ENCODE results near the gene FLNB. TPM values are rescaled to one million over a fixed set of nuclear protein-coding genes. Genes with fewer than 3 reads are reported as not detected.
A peak's percentile ranks its signal among the peaks of the same experiment; 100 is the strongest.

FLNB gene
- total RNA-seq, 1 experiment from 2014 or later: 83.4 TPM

DNA sequence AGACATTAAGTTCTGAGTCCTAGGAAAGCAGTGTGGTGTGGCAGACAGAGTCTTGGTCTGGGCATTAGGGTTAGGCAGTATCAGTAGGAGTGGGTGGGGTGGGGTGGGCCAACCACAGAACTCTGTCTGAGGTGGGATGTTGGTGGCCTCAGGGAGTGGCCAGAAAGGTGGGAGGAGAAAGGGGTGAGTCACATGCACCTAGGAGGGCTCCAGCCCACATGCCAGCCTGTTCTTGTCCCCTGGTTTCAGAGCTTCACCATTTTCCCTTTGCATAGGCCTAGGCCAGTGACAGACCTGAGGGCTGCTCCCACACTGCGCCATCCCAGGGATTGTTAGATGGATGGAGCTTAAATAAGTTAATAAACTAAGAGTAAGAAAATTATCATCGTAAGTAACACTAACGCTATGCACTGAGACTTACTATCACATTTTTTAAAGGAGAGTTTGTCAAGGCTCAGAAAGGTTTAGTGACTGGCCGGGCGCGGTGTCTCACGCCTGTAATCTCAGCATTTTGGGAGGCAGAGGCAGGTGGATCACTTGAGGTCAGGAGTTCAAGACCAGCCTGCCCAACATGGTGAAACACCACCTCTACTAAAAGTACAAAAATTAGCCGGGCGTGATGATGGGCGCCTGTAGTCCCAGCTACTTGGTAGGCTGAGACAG, 168.7 kb downstream of the FLNB start:
- H4K91ac ChIP-seq (ENCODE audit: insufficient read length, low read depth, low read length): no peak overlapping the region
- no peaks in the 10 kb centered on the region for H3K27me3 ChIP-seq (ENCODE audit: insufficient read depth, low read length)
- peaks cover 4% of the 10 kb centered on the region for H3K23me2 ChIP-seq (ENCODE audit: insufficient read length, low read depth, low read length, poor library complexity, severe bottlenecking)
- DNase-seq: peak; percentile 57
- no peak overlapping the region for H2BK12ac ChIP-seq (ENCODE audit: insufficient read length, low read depth, low read length)
- no peak overlapping the region for H3K14ac ChIP-seq (ENCODE audit: insufficient read depth, low read length)
- no peak overlapping the region for H4K8ac ChIP-seq (replicated peaks; ENCODE audit: insufficient read length, low read depth, low read length)
- Mint-ChIP-seq H3K36me3 (ENCODE audit: insufficient read depth in 1 of 3, low read depth in 3 of 3) (0 out of 7 replicates have a peak, but pooled peaks cover 0 to under 1% (median 0%) of the 10 kb centered on the region in 3 experiments), H3K27me3 (ENCODE audit: low read depth) (peaks cover 19% of the 10 kb centered on the region), H3K4me3 (peak overlapping the region; percentile 64 to 73; a peak in 2 of 5 replicates), H3K27ac (no peak overlapping the region), H3K4me1 (peaks cover 29 to 46% of the 10 kb centered on the region in 2 experiments), H3K9me3 (no peaks in the 10 kb centered on the region)
- no peak overlapping the region for H2BK120ac ChIP-seq (ENCODE audit: low read depth, low read length, poor library complexity, severe bottlenecking)
- no peak overlapping the region for H2BK5ac ChIP-seq (ENCODE audit: insufficient read length, low read length)
- H3K9me3 ChIP-seq (ENCODE audit: control insufficient read depth, low read depth, low read length): no peaks in the 10 kb centered on the region
- H3K27ac ChIP-seq (ENCODE audit: insufficient read length, low read depth, low read length): no peak overlapping the region
- H3K18ac ChIP-seq (ENCODE audit: insufficient read length, low read depth, low read length): no peak overlapping the region
- no peak overlapping the region for H2BK15ac ChIP-seq (ENCODE audit: low read depth, low read length)
- H3T11ph ChIP-seq (ENCODE audit: low read length): no peak overlapping the region
- TF ChIP-seq, protein P1, sequence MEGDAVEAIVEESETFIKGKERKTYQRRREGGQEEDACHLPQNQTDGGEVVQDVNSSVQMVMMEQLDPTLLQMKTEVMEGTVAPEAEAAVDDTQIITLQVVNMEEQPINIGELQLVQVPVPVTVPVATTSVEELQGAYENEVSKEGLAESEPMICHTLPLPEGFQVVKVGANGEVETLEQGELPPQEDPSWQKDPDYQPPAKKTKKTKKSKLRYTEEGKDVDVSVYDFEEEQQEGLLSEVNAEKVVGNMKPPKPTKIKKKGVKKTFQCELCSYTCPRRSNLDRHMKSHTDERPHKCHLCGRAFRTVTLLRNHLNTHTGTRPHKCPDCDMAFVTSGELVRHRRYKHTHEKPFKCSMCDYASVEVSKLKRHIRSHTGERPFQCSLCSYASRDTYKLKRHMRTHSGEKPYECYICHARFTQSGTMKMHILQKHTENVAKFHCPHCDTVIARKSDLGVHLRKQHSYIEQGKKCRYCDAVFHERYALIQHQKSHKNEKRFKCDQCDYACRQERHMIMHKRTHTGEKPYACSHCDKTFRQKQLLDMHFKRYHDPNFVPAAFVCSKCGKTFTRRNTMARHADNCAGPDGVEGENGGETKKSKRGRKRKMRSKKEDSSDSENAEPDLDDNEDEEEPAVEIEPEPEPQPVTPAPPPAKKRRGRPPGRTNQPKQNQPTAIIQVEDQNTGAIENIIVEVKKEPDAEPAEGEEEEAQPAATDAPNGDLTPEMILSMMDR (conservative IDR thresholded peaks at IDR 0.05): no peak
- H3K23ac ChIP-seq (ENCODE audit: insufficient read length, low read depth, low read length): no peak overlapping the region
- H3K79me1 ChIP-seq (ENCODE audit: insufficient read depth, low read depth, low read length, poor library complexity, severe bottlenecking): no peaks in the 10 kb centered on the region
- no peak overlapping the region for H4K5ac ChIP-seq (ENCODE audit: insufficient read length, low read depth, low read length)
- no peak overlapping the region for H3K4ac ChIP-seq (ENCODE audit: low read depth, low read length)
- H3K79me2 ChIP-seq (ENCODE audit: insufficient read depth, low read length): no peaks in the 10 kb centered on the region
- no peak overlapping the region for H2AK5ac ChIP-seq (ENCODE audit: insufficient read length, low read length)
- no peak overlapping the region for H3K9ac ChIP-seq (ENCODE audit: extremely low read depth, insufficient read length, low read length)
- H2AFZ ChIP-seq (ENCODE audit: low read length): no peak overlapping the region
- no peak overlapping the region for H2BK20ac ChIP-seq (ENCODE audit: low read depth, low read length, poor library complexity, severe bottlenecking)
- H4K20me1 ChIP-seq (ENCODE audit: control insufficient read depth, insufficient read depth, insufficient read length): no peaks in the 10 kb centered on the region
- H3K4me1 ChIP-seq (ENCODE audit: insufficient read depth, low read length): peaks cover 3% of the 10 kb centered on the region; the same call in 1 of the 2 replicates
- no peak overlapping the region for H3K56ac ChIP-seq (ENCODE audit: insufficient read length, low read depth, low read length)
- no peak overlapping the region for H3K4me2 ChIP-seq (ENCODE audit: insufficient read depth, insufficient read length, low read length)
- WGBS (ENCODE audit: extremely low coverage, insufficient read length, low lambda C conversion rate): no CpG with 5 or more reads among the region's 10 CpGs

Data from H9 (cell line).